Muscle layer of duodenum (tissue), 2 donors: ENCODE data around the gene TNPO2.
A peak's percentile ranks its signal among the peaks of the same experiment; 100 is the strongest.
"Not testable (repeated sequence)": the region's sequence is repeated elsewhere in the genome, so short reads cannot be mapped to it uniquely, and the experiment has no call there.

Experiments used
- H3K27ac ChIP-seq: one replicate; pipeline ENCODE4 v1.7.0; 2013; ENCODE audit warnings: mild to moderate bottlenecking, low read length
- H3K27me3 ChIP-seq: one replicate; pipeline ENCODE4 v1.7.0; 2013; ENCODE audit warnings: low read depth, mild to moderate bottlenecking, control low read depth, low read length
- H3K36me3 ChIP-seq, 2 donors: one replicate each; pipeline ENCODE4 v1.7.0; 2013; ENCODE audit warnings: low read length in 2 of 2, control low read depth in 1 of 2, mild to moderate bottlenecking in 1 of 2; ENCODE audit not compliant: insufficient read depth in 2 of 2, control insufficient read depth in 1 of 2
- H3K4me1 ChIP-seq, 2 donors: one replicate each; pipeline ENCODE4 v1.7.0; 2013; ENCODE audit warnings: low read length in 2 of 2, mild to moderate bottlenecking in 2 of 2, control low read depth in 1 of 2, moderate library complexity in 1 of 2; ENCODE audit not compliant: insufficient read depth in 2 of 2, control insufficient read depth in 1 of 2
- H3K4me3 ChIP-seq, 2 donors: one replicate each; pipeline ENCODE4 v1.7.0; 2013; ENCODE audit warnings: low read length in 2 of 2, low read depth in 1 of 2, mild to moderate bottlenecking in 1 of 2
- H3K9me3 ChIP-seq, 2 donors: one replicate each; pipeline ENCODE4 v1.7.0; 2013; ENCODE audit warnings: low read length in 2 of 2, control low read depth in 1 of 2, mild to moderate bottlenecking in 1 of 2; ENCODE audit not compliant: control insufficient read depth in 1 of 2
- donor health status: healthy.

The TNPO2 gene

GRCh38 chr19:12701596-12702282 lies 22.0 kb downstream of the TNPO2 start:
- Histone ChIP-seq H3K4me3 (no peak overlapping the region), H3K27me3 (no peaks in the 10 kb centered on the region), H3K4me1 (peaks cover 0 to 5% of the 10 kb centered on the region in 2 donors), H3K27ac (no peak overlapping the region), H3K9me3 (no peaks in the 10 kb centered on the region), H3K36me3 (peaks cover 42 to 70% of the 10 kb centered on the region in 2 donors)

GRCh38 chr19:12698138-12698537 lies 25.6 kb downstream of the TNPO2 start:
- H3K27ac ChIP-seq = no peak overlapping the region
- no peaks in the 10 kb centered on the region for H3K9me3 ChIP-seq
- peaks cover 25 to 34% of the 10 kb centered on the region in 2 donors for H3K36me3 ChIP-seq
- no peaks in the 10 kb centered on the region for H3K27me3 ChIP-seq
- peaks cover 0 to 18% of the 10 kb centered on the region in 2 donors for H3K4me1 ChIP-seq
- H3K4me3 ChIP-seq = no peak overlapping the region

- H3K27me3 ChIP-seq, H3K27ac ChIP-seq, H3K9me3 ChIP-seq, H3K4me3 ChIP-seq: not testable (repeated sequence)
- Histone ChIP-seq H3K4me1 (peaks cover 0 to 18% of the 10 kb centered on the region in 2 donors), H3K36me3 (peaks cover 19 to 27% of the 10 kb centered on the region in 2 donors)
These were observed 26.3 kb downstream of the TNPO2 start for GRCh38 chr19:12697425-12697824.

GRCh38 chr19:12696366-12697335 lies 27.1 kb downstream of the TNPO2 start, which contains the start of gene FBXW9:
TSS of gene FBXW9 (minus strand) at chr19:12696631. CDS start at chr19:12696581, 50 bp downstream.
- Histone ChIP-seq H3K4me3 (peak within 1 kb of the TSS; percentile 87 to 99), H3K4me1 (peaks cover 0 to 18% of the 10 kb centered on the region in 2 donors), H3K27me3 (no peaks in the 10 kb centered on the region), H3K9me3 (no peaks in the 10 kb centered on the region), H3K27ac (peak within 1 kb of the TSS; percentile 92), H3K36me3 (peaks cover 18 to 19% of the 10 kb centered on the region in 2 donors)

- no peaks in the 10 kb centered on the region for H3K27me3 ChIP-seq
- H3K27ac ChIP-seq = no peak overlapping the region
- no peaks in the 10 kb centered on the region for H3K9me3 ChIP-seq
- H3K4me1 ChIP-seq = peaks cover 0 to 18% of the 10 kb centered on the region in 2 donors
- H3K36me3 ChIP-seq = peaks cover 12% of the 10 kb centered on the region in 2 donors
- peak overlapping the region; percentile 87 to 99 for H3K4me3 ChIP-seq
These were observed 27.8 kb downstream of the TNPO2 start for GRCh38 chr19:12695997-12696365.

- Histone ChIP-seq H3K36me3 (peaks cover 8% of the 10 kb centered on the region in 2 donors), H3K4me3 (peak overlapping the region; percentile 87 to 99), H3K9me3 (no peaks in the 10 kb centered on the region), H3K27ac (no peak overlapping the region), H3K27me3 (no peaks in the 10 kb centered on the region), H3K4me1 (peaks cover 0 to 18% of the 10 kb centered on the region in 2 donors)
These were observed 28.2 kb downstream of the TNPO2 start for GRCh38 chr19:12695514-12695913.

- Histone ChIP-seq H3K4me1 (peaks cover 0 to 18% of the 10 kb centered on the region in 2 donors), H3K9me3 (no peaks in the 10 kb centered on the region), H3K36me3 (peaks cover 5 to 6% of the 10 kb centered on the region in 2 donors), H3K27me3 (no peaks in the 10 kb centered on the region), H3K27ac (no peak overlapping the region), H3K4me3 (peak overlapping the region in 1 of 2 donors; percentile 99)
These were observed 28.6 kb downstream of the TNPO2 start for GRCh38 chr19:12695096-12695495.

GRCh38 chr19:12694641-12695040 lies 29.1 kb downstream of the TNPO2 start:
- Histone ChIP-seq H3K4me1 (peaks cover 0 to 18% of the 10 kb centered on the region in 2 donors), H3K27ac (no peak overlapping the region), H3K36me3 (peaks cover under 1 to 4% of the 10 kb centered on the region in 2 donors), H3K4me3 (no peak overlapping the region), H3K9me3 (no peaks in the 10 kb centered on the region), H3K27me3 (no peaks in the 10 kb centered on the region)

GRCh38 chr19:12692960-12693359 lies 30.8 kb downstream of the TNPO2 start:
- H3K4me3 ChIP-seq = no peak overlapping the region
- no peaks in the 10 kb centered on the region for H3K27me3 ChIP-seq
- H3K36me3 ChIP-seq = peaks cover 0 to 5% of the 10 kb centered on the region in 2 donors
- H3K27ac ChIP-seq = no peak overlapping the region
- peaks cover 0 to 18% of the 10 kb centered on the region in 2 donors for H3K4me1 ChIP-seq
- no peaks in the 10 kb centered on the region for H3K9me3 ChIP-seq

GRCh38 chr19:12689581-12690216 lies 34.0 kb downstream of the TNPO2 start:
- H3K27me3 ChIP-seq = no peaks in the 10 kb centered on the region
- no peak overlapping the region for H3K27ac ChIP-seq
- no peaks in the 10 kb centered on the region for H3K4me1 ChIP-seq
- no peak overlapping the region for H3K4me3 ChIP-seq
- H3K36me3 ChIP-seq = peaks cover 0 to 5% of the 10 kb centered on the region in 2 donors
- H3K9me3 ChIP-seq = no peaks in the 10 kb centered on the region

GRCh38 chr19:12689012-12689411 lies 34.7 kb downstream of the TNPO2 start:
- Histone ChIP-seq H3K36me3 (peaks cover 0 to 5% of the 10 kb centered on the region in 2 donors), H3K27ac (no peak overlapping the region), H3K4me1 (no peaks in the 10 kb centered on the region), H3K4me3 (no peak overlapping the region), H3K27me3 (no peaks in the 10 kb centered on the region), H3K9me3 (no peaks in the 10 kb centered on the region)
